SK-N-SH (cell line): Measurements from ENCODE around the gene SPECC1L. TPM values are rescaled to one million over a fixed set of nuclear protein-coding genes. Genes with fewer than 3 reads are reported as not detected.
A peak's percentile ranks its signal among the peaks of the same experiment; 100 is the strongest.

Experiments
- CTCF ChIA-PET: fragments of 300-600, 350-600 bp; formaldehyde crosslinking; extraction: SDS; loops from one replicate; lab custom pipeline; 2021; lab: Yijun Ruan, JAX
- POLR2A ChIA-PET: fragments of 350-600 bp; sonication (Branson Sonifier 250); formaldehyde crosslinking; extraction: SDS; loops from one replicate; lab custom pipeline; 2020; ENCODE audit warnings: antibody characterized with exemption, inconsistent platforms; lab: Yijun Ruan, JAX
- DNase-seq: peaks from one replicate; pipeline ENCODE4 v3.0.0; 2012
- H2AFZ ChIP-seq: fragments of 200-600 bp; sonication (generic); 2 replicates; pipeline ENCODE4 v1.8.1; 2016; ENCODE audit warnings: antibody characterized with exemption, mild to moderate bottlenecking, low read depth
- H3F3A ChIP-seq: fragments of 200-600 bp; sonication (generic); replicated peaks from 2 replicates; pipeline ENCODE3; 2016; ENCODE audit warnings: antibody characterized with exemption, mild to moderate bottlenecking; ENCODE audit not compliant: insufficient read depth
- H3K27ac ChIP-seq, 2 experiments: fragments of 200-500 bp in 1 of 2; fragments of 200-600 bp in 1 of 2; sonication (Bioruptor generic) in 1 of 2; sonication (generic), shearing (Covaris generic) in 1 of 2; 2 replicates each; pipeline versions ENCODE4 v1.5.1 to v1.6.1; 2014 to 2016; ENCODE audit warnings: low read depth in 2 of 2, inconsistent platforms in 1 of 2, low read length in 1 of 2, mild to moderate bottlenecking in 1 of 2, mixed read lengths in 1 of 2
- H3K27me3 ChIP-seq: fragments of 200-600 bp; sonication (generic), shearing (Covaris generic); 2 replicates; pipeline ENCODE4 v1.6.1; 2016; ENCODE audit warnings: mixed run types; ENCODE audit not compliant: insufficient read depth
- H3K36me3 ChIP-seq, 2 experiments: fragments of 200-500 bp in 1 of 2; fragments of 200-600 bp in 1 of 2; sonication (Bioruptor generic) in 1 of 2; sonication (generic) in 1 of 2; replicated peaks in 1 of 2; 2 replicates each; pipeline versions ENCODE3 to v1.5.1; 2014 to 2016; ENCODE audit warnings: low read length in 1 of 2, mild to moderate bottlenecking in 1 of 2; ENCODE audit not compliant: insufficient read depth in 2 of 2, control insufficient read depth in 1 of 2
- H3K4me1 ChIP-seq, 2 experiments: fragments of 200-500 bp in 1 of 2; fragments of 200-600 bp in 1 of 2; sonication (Bioruptor generic) in 1 of 2; sonication (generic), shearing (Covaris generic) in 1 of 2; 2 replicates each; pipeline versions ENCODE4 v1.5.1 to v1.6.1; 2014 to 2016; ENCODE audit warnings: low read depth in 1 of 2, low read length in 1 of 2, mixed run types in 1 of 2; ENCODE audit not compliant: insufficient read depth in 2 of 2, control insufficient read depth in 1 of 2
- H3K4me2 ChIP-seq: fragments of 200-600 bp; sonication (generic), shearing (Covaris generic); 2 replicates; pipeline ENCODE4 v1.6.1; 2017; ENCODE audit warnings: mixed run types
- H3K4me3 ChIP-seq, 2 experiments: fragments of 200-500 bp in 1 of 2; fragments of 200-600 bp in 1 of 2; sonication (Bioruptor generic) in 1 of 2; sonication (generic), shearing (Covaris generic) in 1 of 2; 2 replicates each; pipeline versions ENCODE4 v1.5.1 to v1.8.1; 2014 to 2016; ENCODE audit warnings: low read depth in 2 of 2, inconsistent platforms in 1 of 2, low read length in 1 of 2, mild to moderate bottlenecking in 1 of 2, mixed read lengths in 1 of 2, moderate library complexity in 1 of 2
- H3K79me2 ChIP-seq: fragments of 200-600 bp; sonication (generic); 2 replicates; pipeline ENCODE4 v1.8.1; 2017; ENCODE audit warnings: mild to moderate bottlenecking; ENCODE audit not compliant: insufficient read depth
- H3K9ac ChIP-seq: fragments of 200-600 bp; sonication (generic); 2 replicates; pipeline ENCODE4 v1.6.1; 2017; ENCODE audit warnings: mixed run types
- H3K9me2 ChIP-seq: fragments of 200-600 bp; sonication (generic); 2 replicates; pipeline ENCODE4 v1.6.1; 2017; ENCODE audit warnings: mixed run types
- H3K9me3 ChIP-seq: fragments of 200-600 bp; sonication (generic); 2 replicates; pipeline ENCODE4 v1.6.1; 2017; ENCODE audit warnings: mixed run types, mild to moderate bottlenecking, moderate library complexity
- H4K20me1 ChIP-seq: fragments of 200-600 bp; sonication (generic); 2 replicates; pipeline ENCODE4 v1.6.1; 2017; ENCODE audit warnings: mild to moderate bottlenecking, mixed run types; ENCODE audit not compliant: insufficient read depth
- ELF1 ChIP-seq: IDR thresholded peaks from 2 replicates; pipeline ENCODE4 v1.4.0; 2012
- EZH2phosphoT487 ChIP-seq: fragments of 200-600 bp; sonication (generic); IDR thresholded peaks from 2 replicates; pipeline ENCODE4 v1.6.1; 2017; ENCODE audit warnings: low read depth, mixed run types, mild to moderate bottlenecking, antibody characterized with exemption, moderate library complexity, borderline replicate concordance
- FOSL2 ChIP-seq: IDR thresholded peaks from 2 replicates; pipeline ENCODE4 v1.4.0; 2012; ENCODE audit warnings: low read depth, mild to moderate bottlenecking, moderate library complexity, borderline replicate concordance
- FOXJ3 ChIP-seq: sonication (generic); formaldehyde crosslinking; IDR thresholded peaks from 2 replicates; pipeline ENCODE4 v1.5.1; 2020; ENCODE audit warnings: mild to moderate bottlenecking, missing genetic modification reagents
- GABPA ChIP-seq: IDR thresholded peaks from 2 replicates; pipeline ENCODE4 v1.4.0; 2012; ENCODE audit warnings: low read depth, mild to moderate bottlenecking
- JUND ChIP-seq: IDR thresholded peaks from 2 replicates; pipeline ENCODE4 v1.4.0; 2012
- MEF2A ChIP-seq: IDR thresholded peaks from 2 replicates; pipeline ENCODE4 v1.4.0; 2012; ENCODE audit warnings: low read depth, borderline replicate concordance
- MXI1 ChIP-seq: IDR thresholded peaks from 2 replicates; pipeline ENCODE4 v1.6.1; 2012; ENCODE audit warnings: mild to moderate bottlenecking, low read depth, low read length, improper control_type of control experiment
- NFIC ChIP-seq: IDR thresholded peaks from 2 replicates; pipeline ENCODE4 v1.4.0; 2012; ENCODE audit warnings: borderline replicate concordance
- NRF1 ChIP-seq: IDR thresholded peaks from 2 replicates; pipeline ENCODE4 v1.6.1; 2012; ENCODE audit warnings: low read depth, mild to moderate bottlenecking, low read length
- RAD21 ChIP-seq: IDR thresholded peaks from 2 replicates; pipeline ENCODE4 v1.6.1; 2012; ENCODE audit warnings: mild to moderate bottlenecking, low read length
- RCOR1 ChIP-seq: fragments of 150-350 bp; IDR thresholded peaks from 2 replicates; pipeline ENCODE4 v1.6.1; 2017; ENCODE audit warnings: antibody characterized with exemption, low read length
- RFX5 ChIP-seq: IDR thresholded peaks from 2 replicates; pipeline ENCODE4 v1.6.1; 2012; ENCODE audit warnings: mild to moderate bottlenecking, improper control_type of control experiment, low read length
- SIN3A ChIP-seq: IDR thresholded peaks from 2 replicates; pipeline ENCODE4 v1.6.1; 2012; ENCODE audit warnings: low read depth, mild to moderate bottlenecking, low read length, moderate library complexity, borderline replicate concordance
- TEAD4 ChIP-seq: IDR thresholded peaks from 2 replicates; pipeline ENCODE4 v1.4.0; 2012; ENCODE audit warnings: mild to moderate bottlenecking, borderline replicate concordance; ENCODE audit not compliant: insufficient read depth
- YY1 ChIP-seq: IDR thresholded peaks from 2 replicates; pipeline ENCODE4 v1.4.0; 2012; ENCODE audit warnings: low read depth, mild to moderate bottlenecking
- WGBS: methylation state at CpG from one replicate; pipeline ENCODE4 v1.1.6; 2017; ENCODE audit warnings: low lambda C conversion rate; 5-methylcytosine and 5-hydroxymethylcytosine counted together
- polyA plus RNA-seq, 3 experiments: library from polyadenylated mRNA; depleted of rRNA; stranded (reverse); fragments of >200 nt; gene quantifications; 2 replicates each; pipeline ENCODE4 v1.2.3, GENCODE V29; 2012
- TF ChIP-seq, protein P1 (sequence below): fragments of 150-350 bp; IDR thresholded peaks from 2 replicates; pipeline ENCODE4 v1.6.1; 2017; ENCODE audit warnings: antibody characterized with exemption, low read length, low read depth, borderline replicate concordance
- TF ChIP-seq, protein P2 (sequence below): IDR thresholded peaks from 2 replicates; pipeline ENCODE4; 2012

Gene SPECC1L
- polyA plus RNA-seq, 1 of the 3 experiments (the other 2 are of a cell fraction) = 22.9 TPM

DNA sequence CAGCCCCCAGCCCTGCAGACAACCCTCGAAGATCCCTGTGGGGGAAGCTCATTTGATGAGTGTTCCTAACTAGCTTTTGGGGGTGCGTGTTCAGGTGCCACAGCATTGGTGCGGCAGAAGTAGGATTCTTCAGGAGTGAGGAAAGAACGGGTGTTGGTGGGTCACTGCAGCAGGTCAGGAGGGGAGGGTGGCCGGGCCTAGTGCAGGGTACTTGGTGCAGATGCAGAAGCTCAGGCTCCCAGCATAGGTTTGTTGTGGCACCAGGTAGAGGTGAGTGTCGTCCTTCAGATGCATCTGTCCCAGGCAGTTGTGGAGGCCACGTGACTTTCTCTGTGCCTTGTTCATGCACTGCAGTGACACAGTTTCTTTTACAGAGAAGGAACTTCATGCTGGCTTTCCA is 141.6 kb downstream of the SPECC1L start:
- WGBS = 87% methylated on average over 5 of the region's 7 CpGs
- H3K4me2 ChIP-seq = no peak overlapping the region
- peaks cover 6 to 50% of the 10 kb centered on the region in 2 experiments; a peak in 2 of 4 replicates for H3K4me1 ChIP-seq
- ChIA-PET POLR2A (interaction anchor here (0.9 to 1.0 kb wide), 2 partner anchors 10 to 14 kb away, joined by 3 to 4 read pairs; no protein-coding TSS in a partner anchor), CTCF (interaction anchor here (1.5 to 2.3 kb wide), 2 partner anchors 9 to 11 kb away, joined by 4 to 6 read pairs; no protein-coding TSS in a partner anchor)
- H3K27ac ChIP-seq = peak overlapping the region in 1 of 2 experiments; percentile 40; a peak in 1 of 4 replicates
- TF ChIP-seq MXI1 (no peak), JUND (no peak), MEF2A (no peak), RFX5 (no peak), EZH2phosphoT487 (no peak), RAD21 (no peak), NFIC (no peak), ELF1 (no peak), YY1 (no peak), RCOR1 (no peak), NRF1 (no peak), GABPA (no peak)
- TF ChIP-seq, protein P1, sequence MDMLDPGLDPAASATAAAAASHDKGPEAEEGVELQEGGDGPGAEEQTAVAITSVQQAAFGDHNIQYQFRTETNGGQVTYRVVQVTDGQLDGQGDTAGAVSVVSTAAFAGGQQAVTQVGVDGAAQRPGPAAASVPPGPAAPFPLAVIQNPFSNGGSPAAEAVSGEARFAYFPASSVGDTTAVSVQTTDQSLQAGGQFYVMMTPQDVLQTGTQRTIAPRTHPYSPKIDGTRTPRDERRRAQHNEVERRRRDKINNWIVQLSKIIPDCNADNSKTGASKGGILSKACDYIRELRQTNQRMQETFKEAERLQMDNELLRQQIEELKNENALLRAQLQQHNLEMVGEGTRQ = no peak
- TF ChIP-seq, protein P2, sequence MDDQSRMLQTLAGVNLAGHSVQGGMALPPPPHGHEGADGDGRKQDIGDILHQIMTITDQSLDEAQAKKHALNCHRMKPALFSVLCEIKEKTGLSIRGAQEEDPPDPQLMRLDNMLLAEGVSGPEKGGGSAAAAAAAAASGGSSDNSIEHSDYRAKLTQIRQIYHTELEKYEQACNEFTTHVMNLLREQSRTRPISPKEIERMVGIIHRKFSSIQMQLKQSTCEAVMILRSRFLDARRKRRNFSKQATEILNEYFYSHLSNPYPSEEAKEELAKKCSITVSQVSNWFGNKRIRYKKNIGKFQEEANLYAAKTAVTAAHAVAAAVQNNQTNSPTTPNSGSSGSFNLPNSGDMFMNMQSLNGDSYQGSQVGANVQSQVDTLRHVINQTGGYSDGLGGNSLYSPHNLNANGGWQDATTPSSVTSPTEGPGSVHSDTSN = no peak
- H4K20me1 ChIP-seq = peaks cover 12% of the 10 kb centered on the region
- peaks cover 19 to 58% of the 10 kb centered on the region in 2 experiments for H3K36me3 ChIP-seq
- H3K9me3 ChIP-seq = no peaks in the 10 kb centered on the region
- H2AFZ ChIP-seq = no peak overlapping the region
- no peaks in the 10 kb centered on the region for H3K27me3 ChIP-seq
- no peak overlapping the region for H3K4me3 ChIP-seq
- no peaks in the 10 kb centered on the region for H3F3A ChIP-seq
- DNase-seq = no peak
- no peak overlapping the region for H3K9ac ChIP-seq
- peaks cover 13% of the 10 kb centered on the region; the same call in 1 of the 2 replicates for H3K79me2 ChIP-seq
- no peaks in the 10 kb centered on the region for H3K9me2 ChIP-seq

DNA sequence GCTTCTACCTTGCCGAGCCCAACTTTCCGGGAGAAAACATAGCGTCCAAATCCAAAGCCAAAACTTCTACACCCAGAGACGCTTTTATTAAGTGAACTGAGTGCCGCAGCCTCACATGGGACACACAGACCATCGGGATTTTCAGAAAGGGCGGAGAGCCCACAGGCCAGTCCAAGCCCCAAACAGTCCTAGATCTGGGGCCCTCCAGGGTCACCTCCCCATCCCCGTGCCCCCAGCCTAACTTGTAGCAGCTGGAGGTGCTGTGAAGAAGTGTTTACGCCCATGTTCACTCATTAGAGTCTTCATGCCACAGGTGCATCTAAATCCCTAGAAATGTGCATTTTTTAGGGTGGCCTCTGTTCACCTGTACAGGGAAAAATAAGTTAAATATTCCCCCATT is 142.6 kb downstream of the SPECC1L start:
- Histone ChIP-seq H3K36me3 (peaks cover 13 to 56% of the 10 kb centered on the region in 2 experiments), H3K4me3 (no peak overlapping the region), H3K27ac (peak overlapping the region in 1 of 2 experiments; percentile 40; a peak in 1 of 4 replicates), H3K9ac (no peak overlapping the region), H3K79me2 (peaks cover 3% of the 10 kb centered on the region; the same call in 1 of the 2 replicates), H2AFZ (no peak overlapping the region), H3K4me2 (no peak overlapping the region), H3F3A (no peaks in the 10 kb centered on the region), H3K9me2 (no peaks in the 10 kb centered on the region), H3K4me1 (peaks cover 6 to 48% of the 10 kb centered on the region in 2 experiments; a peak in 2 of 4 replicates), H4K20me1 (peaks cover 12% of the 10 kb centered on the region), H3K9me3 (no peaks in the 10 kb centered on the region), H3K27me3 (no peaks in the 10 kb centered on the region)
- DNase-seq = peak; percentile 6
- ChIA-PET CTCF (interaction anchor here (1.3 to 1.5 kb wide), 2 partner anchors 10 to 11 kb away, joined by 3 to 4 read pairs; no protein-coding TSS in a partner anchor), POLR2A (no interaction called here)
- 94% methylated on average over 9 of the region's 9 CpGs for WGBS
- TF ChIP-seq TEAD4 = no peak
- no peak for TF ChIP-seq SIN3A
- TF ChIP-seq FOXJ3 = no peak
- TF ChIP-seq FOSL2 = no peak
- no peak for TF ChIP-seq RFX5
